ENCODE results near the gene CCDC83. TPM values are rescaled to one million over a fixed set of nuclear protein-coding genes. Genes with fewer than 3 reads are reported as not detected.

The CCDC83 gene
- total RNA-seq, 1 experiment from 2014 or later = not detected

DNA sequence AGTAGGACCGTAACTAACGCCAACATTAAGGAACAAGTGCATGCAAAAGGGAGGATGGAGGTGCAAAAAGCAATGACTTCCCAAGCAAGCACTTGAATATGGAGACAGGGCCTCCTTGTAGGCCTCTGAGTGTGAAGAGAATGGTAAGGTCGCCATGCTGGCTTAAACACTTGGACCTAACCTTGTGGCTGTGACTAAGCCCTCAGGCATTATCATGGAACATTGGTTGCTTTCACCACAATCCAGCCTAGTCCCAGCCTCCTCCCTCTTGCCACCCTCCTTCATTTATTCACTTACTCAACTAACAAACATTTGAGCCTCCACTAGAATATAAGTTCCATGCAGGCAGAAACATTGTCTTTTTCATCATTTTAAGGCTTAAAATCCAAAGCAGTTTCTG is 32.4 kb upstream of the CCDC83 start:
- Mint-ChIP-seq H3K4me3 (no peak overlapping the region), H3K27me3 (ENCODE audit: low read depth) (no peaks in the 10 kb centered on the region; the same call in 1 of the 2 replicates), H3K9me3 (no peaks in the 10 kb centered on the region), H3K36me3 (ENCODE audit: insufficient read depth in 1 of 3, low read depth in 3 of 3) (no peaks in the 10 kb centered on the region), H3K27ac (no peak overlapping the region), H3K4me1 (peaks cover 0 to 3% of the 10 kb centered on the region in 2 experiments; a peak in 2 of 4 replicates)
- Histone ChIP-seq H3K79me1 (ENCODE audit: insufficient read depth, low read depth, low read length, poor library complexity, severe bottlenecking) (no peaks in the 10 kb centered on the region), H3K4me2 (ENCODE audit: insufficient read depth, insufficient read length, low read length) (no peak overlapping the region), H3K27me3 (ENCODE audit: insufficient read depth, low read length) (no peaks in the 10 kb centered on the region), H4K20me1 (ENCODE audit: control insufficient read depth, insufficient read depth, insufficient read length) (no peaks in the 10 kb centered on the region), H3K4me1 (ENCODE audit: insufficient read depth, low read length) (no peaks in the 10 kb centered on the region), H3K23me2 (ENCODE audit: insufficient read length, low read depth, low read length, poor library complexity, severe bottlenecking) (no peaks in the 10 kb centered on the region), H3K14ac (ENCODE audit: insufficient read depth, low read length) (no peak overlapping the region), H4K91ac (ENCODE audit: insufficient read length, low read depth, low read length) (no peak overlapping the region), H2BK120ac (ENCODE audit: low read depth, low read length, poor library complexity, severe bottlenecking) (no peak overlapping the region), H4K5ac (ENCODE audit: insufficient read length, low read depth, low read length) (no peak overlapping the region), H2BK5ac (ENCODE audit: insufficient read length, low read length) (no peak overlapping the region), H3K4ac (ENCODE audit: low read depth, low read length) (no peak overlapping the region), H3T11ph (ENCODE audit: low read length) (no peak overlapping the region), H2BK15ac (ENCODE audit: low read depth, low read length) (no peak overlapping the region), H3K9me3 (ENCODE audit: control insufficient read depth, low read depth, low read length) (no peaks in the 10 kb centered on the region), H2BK12ac (ENCODE audit: insufficient read length, low read depth, low read length) (no peak overlapping the region), H2AK5ac (ENCODE audit: insufficient read length, low read length) (no peak overlapping the region), H2BK20ac (ENCODE audit: low read depth, low read length, poor library complexity, severe bottlenecking) (no peak overlapping the region), H4K8ac (replicated peaks; ENCODE audit: insufficient read length, low read depth, low read length) (no peak overlapping the region), H3K79me2 (ENCODE audit: insufficient read depth, low read length) (no peaks in the 10 kb centered on the region), H2AFZ (ENCODE audit: low read length) (no peak overlapping the region), H3K56ac (ENCODE audit: insufficient read length, low read depth, low read length) (no peak overlapping the region), H3K18ac (ENCODE audit: insufficient read length, low read depth, low read length) (no peak overlapping the region), H3K23ac (ENCODE audit: insufficient read length, low read depth, low read length) (no peak overlapping the region), H3K9ac (ENCODE audit: extremely low read depth, insufficient read length, low read length) (no peak overlapping the region), H3K27ac (ENCODE audit: insufficient read length, low read depth, low read length) (no peak overlapping the region)
- TF ChIP-seq, protein P1, sequence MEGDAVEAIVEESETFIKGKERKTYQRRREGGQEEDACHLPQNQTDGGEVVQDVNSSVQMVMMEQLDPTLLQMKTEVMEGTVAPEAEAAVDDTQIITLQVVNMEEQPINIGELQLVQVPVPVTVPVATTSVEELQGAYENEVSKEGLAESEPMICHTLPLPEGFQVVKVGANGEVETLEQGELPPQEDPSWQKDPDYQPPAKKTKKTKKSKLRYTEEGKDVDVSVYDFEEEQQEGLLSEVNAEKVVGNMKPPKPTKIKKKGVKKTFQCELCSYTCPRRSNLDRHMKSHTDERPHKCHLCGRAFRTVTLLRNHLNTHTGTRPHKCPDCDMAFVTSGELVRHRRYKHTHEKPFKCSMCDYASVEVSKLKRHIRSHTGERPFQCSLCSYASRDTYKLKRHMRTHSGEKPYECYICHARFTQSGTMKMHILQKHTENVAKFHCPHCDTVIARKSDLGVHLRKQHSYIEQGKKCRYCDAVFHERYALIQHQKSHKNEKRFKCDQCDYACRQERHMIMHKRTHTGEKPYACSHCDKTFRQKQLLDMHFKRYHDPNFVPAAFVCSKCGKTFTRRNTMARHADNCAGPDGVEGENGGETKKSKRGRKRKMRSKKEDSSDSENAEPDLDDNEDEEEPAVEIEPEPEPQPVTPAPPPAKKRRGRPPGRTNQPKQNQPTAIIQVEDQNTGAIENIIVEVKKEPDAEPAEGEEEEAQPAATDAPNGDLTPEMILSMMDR (conservative IDR thresholded peaks at IDR 0.05) = no peak
- no peak for DNase-seq
- WGBS (ENCODE audit: extremely low coverage, insufficient read length, low lambda C conversion rate) = no CpG with 5 or more reads among the region's 3 CpGs

Data from H9 (cell line).